Panc1 (cell line): Measurements from ENCODE around the gene PIEZO1. TPM values are rescaled to one million over a fixed set of nuclear protein-coding genes. Genes with fewer than 3 reads are reported as not detected.
"Not testable (repeated sequence)": the region's sequence is repeated elsewhere in the genome, so short reads cannot be mapped to it uniquely, and the experiment has no call there.

Experiments used
- ATAC-seq: fragments of 200-7000 bp; cut with Tn5 transposase; 2 replicates; pipeline ENCODE4 v1.9.1; 2020; ENCODE audit warnings: mild to moderate bottlenecking, moderate library complexity
- BruUV-seq: library from RNA; stranded (reverse); fragments of 400-500 nt; replicated peaks from 2 replicates; lab custom pipeline; 2021; lab: Mats Ljungman, UMichigan
- CTCF ChIA-PET: fragments of 300-600 bp; sonication (Branson Sonifier 250); formaldehyde crosslinking; loops from one replicate; lab custom pipeline; 2022; ENCODE audit warnings: antibody characterized with exemption; lab: Charles Lee
- POLR2A ChIA-PET: fragments of 300-600 bp; sonication (Branson Sonifier 250); formaldehyde crosslinking; loops from one replicate; lab custom pipeline; 2022; ENCODE audit warnings: antibody characterized with exemption; lab: Charles Lee
- DNase-seq: peaks from one replicate; pipeline ENCODE4 v3.0.0-alpha.2; 2010; ENCODE audit warnings: low read depth, low spot score
- H3K27ac ChIP-seq: 2 replicates; pipeline ENCODE4 v1.5.1; 2011; ENCODE audit warnings: mild to moderate bottlenecking, low read length, inconsistent platforms
- H3K27me3 ChIP-seq: fragments of 200-500 bp; sonication (Bioruptor generic); 2 replicates; pipeline ENCODE4 v1.6.0; 2014; ENCODE audit warnings: low read length, inconsistent platforms; ENCODE audit not compliant: control insufficient read depth, insufficient read depth
- H3K36me3 ChIP-seq: fragments of 200-500 bp; sonication (Bioruptor generic); 2 replicates; pipeline ENCODE4 v1.5.1; 2014; ENCODE audit warnings: inconsistent platforms, mild to moderate bottlenecking, low read length, moderate library complexity; ENCODE audit not compliant: control insufficient read depth, insufficient read depth
- H3K4me1 ChIP-seq: 2 replicates; pipeline ENCODE4 v1.5.1; 2011; ENCODE audit warnings: inconsistent platforms, mild to moderate bottlenecking, low read length, moderate library complexity; ENCODE audit not compliant: control insufficient read depth, insufficient read depth
- H3K4me3 ChIP-seq, 2 experiments: 2 replicates each; pipeline ENCODE4 v1.5.1; 2011 to 2012; ENCODE audit warnings: low read depth in 2 of 2, low read length in 2 of 2, mild to moderate bottlenecking in 2 of 2, inconsistent platforms in 1 of 2, moderate library complexity in 1 of 2
- H3K9me3 ChIP-seq: fragments of 200-500 bp; sonication (Bioruptor generic); 2 replicates; pipeline ENCODE4 v1.5.1; 2014; ENCODE audit warnings: low read depth, mild to moderate bottlenecking, inconsistent platforms, low read length, moderate library complexity; ENCODE audit not compliant: control insufficient read depth, insufficient read depth
- POLR2AphosphoS5 ChIP-seq: IDR thresholded peaks from 2 replicates; pipeline ENCODE4 v1.6.1; 2012; ENCODE audit warnings: mild to moderate bottlenecking, low read depth, low read length, moderate library complexity
- SIN3A ChIP-seq: IDR thresholded peaks from 2 replicates; pipeline ENCODE4 v1.6.1; 2012; ENCODE audit warnings: low read depth, mild to moderate bottlenecking, low read length, moderate library complexity, borderline replicate concordance; ENCODE audit not compliant: insufficient read depth
- TCF7L2 ChIP-seq: IDR thresholded peaks from 2 replicates; pipeline ENCODE4 v1.6.1; 2011; ENCODE audit warnings: mild to moderate bottlenecking, low read depth, low read length, inconsistent platforms
- in situ Hi-C: cut with HindIII; loops from 2 replicates; pipeline ENCODE4 v1.10.0; 2016; ENCODE audit warnings: low sequenced_read_pairs, low pct_unique_long_range_greater_than_20kb
- intact Hi-C: fragments of 100-400 bp; cut with micrococcal nuclease; formaldehyde crosslinking; loops from one replicate; pipeline ENCODE4 v1.10.0; 2022; ENCODE audit not compliant: unreplicated experiment
- total RNA-seq: library from RNA; stranded (reverse); gene quantifications from one replicate; pipeline ENCODE4 v1.2.1, GENCODE V29; 2021; ENCODE audit not compliant: unreplicated experiment
- TF ChIP-seq, protein P1 (sequence below), 2 experiments: IDR thresholded peaks; 2 replicates each; pipeline ENCODE4 v1.6.1; 2011 to 2012; ENCODE audit warnings: low read depth in 2 of 2, control low read depth in 1 of 2, low read length in 1 of 2, mild to moderate bottlenecking in 1 of 2, moderate library complexity in 1 of 2; ENCODE audit not compliant: insufficient read depth in 1 of 2
- TF ChIP-seq, protein P2 (sequence below): fragments of 450-650 bp; IDR thresholded peaks from 2 replicates; pipeline ENCODE4 v1.5.1; 2017; ENCODE audit warnings: mild to moderate bottlenecking

Gene PIEZO1
- total RNA-seq, 1 experiment from 2014 or later, result 175 TPM

DNA sequence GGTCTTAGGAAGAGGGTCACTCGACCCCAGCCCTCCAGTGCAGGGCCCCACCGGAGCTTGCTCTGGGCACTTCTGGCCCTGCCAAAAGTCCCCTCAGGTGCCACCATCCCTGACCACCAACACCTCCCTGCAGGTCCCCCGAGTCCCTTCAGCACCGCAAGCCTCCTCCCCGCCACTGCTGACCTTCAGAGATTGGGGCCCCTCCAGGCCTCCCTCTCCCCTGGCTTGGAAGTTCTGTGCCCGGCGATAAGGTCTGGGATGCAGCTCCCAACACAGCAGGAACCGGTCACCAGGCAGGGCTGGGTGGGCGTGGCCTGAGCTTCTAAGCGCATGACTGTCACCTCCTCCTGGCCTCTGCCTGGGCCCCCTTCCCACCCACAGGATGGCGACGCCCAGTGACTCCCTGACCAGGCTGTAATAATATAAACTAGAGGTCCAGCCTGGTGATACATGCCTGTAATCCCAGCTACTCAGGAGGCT lies 11.2 kb downstream of the PIEZO1 start:
- TF ChIP-seq POLR2AphosphoS5, result no peak
- TF ChIP-seq TCF7L2, result no peak
- TF ChIP-seq SIN3A, result 0 out of 2 replicates have a peak, but pooled peaks have one; percentile 19
- TF ChIP-seq, protein P1, sequence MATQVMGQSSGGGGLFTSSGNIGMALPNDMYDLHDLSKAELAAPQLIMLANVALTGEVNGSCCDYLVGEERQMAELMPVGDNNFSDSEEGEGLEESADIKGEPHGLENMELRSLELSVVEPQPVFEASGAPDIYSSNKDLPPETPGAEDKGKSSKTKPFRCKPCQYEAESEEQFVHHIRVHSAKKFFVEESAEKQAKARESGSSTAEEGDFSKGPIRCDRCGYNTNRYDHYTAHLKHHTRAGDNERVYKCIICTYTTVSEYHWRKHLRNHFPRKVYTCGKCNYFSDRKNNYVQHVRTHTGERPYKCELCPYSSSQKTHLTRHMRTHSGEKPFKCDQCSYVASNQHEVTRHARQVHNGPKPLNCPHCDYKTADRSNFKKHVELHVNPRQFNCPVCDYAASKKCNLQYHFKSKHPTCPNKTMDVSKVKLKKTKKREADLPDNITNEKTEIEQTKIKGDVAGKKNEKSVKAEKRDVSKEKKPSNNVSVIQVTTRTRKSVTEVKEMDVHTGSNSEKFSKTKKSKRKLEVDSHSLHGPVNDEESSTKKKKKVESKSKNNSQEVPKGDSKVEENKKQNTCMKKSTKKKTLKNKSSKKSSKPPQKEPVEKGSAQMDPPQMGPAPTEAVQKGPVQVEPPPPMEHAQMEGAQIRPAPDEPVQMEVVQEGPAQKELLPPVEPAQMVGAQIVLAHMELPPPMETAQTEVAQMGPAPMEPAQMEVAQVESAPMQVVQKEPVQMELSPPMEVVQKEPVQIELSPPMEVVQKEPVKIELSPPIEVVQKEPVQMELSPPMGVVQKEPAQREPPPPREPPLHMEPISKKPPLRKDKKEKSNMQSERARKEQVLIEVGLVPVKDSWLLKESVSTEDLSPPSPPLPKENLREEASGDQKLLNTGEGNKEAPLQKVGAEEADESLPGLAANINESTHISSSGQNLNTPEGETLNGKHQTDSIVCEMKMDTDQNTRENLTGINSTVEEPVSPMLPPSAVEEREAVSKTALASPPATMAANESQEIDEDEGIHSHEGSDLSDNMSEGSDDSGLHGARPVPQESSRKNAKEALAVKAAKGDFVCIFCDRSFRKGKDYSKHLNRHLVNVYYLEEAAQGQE (IDR thresholded peaks at IDR 0.05; ENCODE audit: insufficient read depth in 1 of 2, low read depth in 2 of 2, low read length in 1 of 2), result no peak
- TF ChIP-seq, protein P2, sequence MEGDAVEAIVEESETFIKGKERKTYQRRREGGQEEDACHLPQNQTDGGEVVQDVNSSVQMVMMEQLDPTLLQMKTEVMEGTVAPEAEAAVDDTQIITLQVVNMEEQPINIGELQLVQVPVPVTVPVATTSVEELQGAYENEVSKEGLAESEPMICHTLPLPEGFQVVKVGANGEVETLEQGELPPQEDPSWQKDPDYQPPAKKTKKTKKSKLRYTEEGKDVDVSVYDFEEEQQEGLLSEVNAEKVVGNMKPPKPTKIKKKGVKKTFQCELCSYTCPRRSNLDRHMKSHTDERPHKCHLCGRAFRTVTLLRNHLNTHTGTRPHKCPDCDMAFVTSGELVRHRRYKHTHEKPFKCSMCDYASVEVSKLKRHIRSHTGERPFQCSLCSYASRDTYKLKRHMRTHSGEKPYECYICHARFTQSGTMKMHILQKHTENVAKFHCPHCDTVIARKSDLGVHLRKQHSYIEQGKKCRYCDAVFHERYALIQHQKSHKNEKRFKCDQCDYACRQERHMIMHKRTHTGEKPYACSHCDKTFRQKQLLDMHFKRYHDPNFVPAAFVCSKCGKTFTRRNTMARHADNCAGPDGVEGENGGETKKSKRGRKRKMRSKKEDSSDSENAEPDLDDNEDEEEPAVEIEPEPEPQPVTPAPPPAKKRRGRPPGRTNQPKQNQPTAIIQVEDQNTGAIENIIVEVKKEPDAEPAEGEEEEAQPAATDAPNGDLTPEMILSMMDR, result no peak
- no TSS peak for BruUV-seq
- H3K27me3 ChIP-seq, result no peaks in the 10 kb centered on the region
- peak overlapping the region; percentile 68; the same call in 1 of the 2 replicates for H3K27ac ChIP-seq
- no peaks in the 10 kb centered on the region for H3K9me3 ChIP-seq
- POLR2A ChIA-PET, result no interaction called here
- no peak overlapping the region; a peak in 1 of 4 replicates for H3K4me3 ChIP-seq
- in situ Hi-C loops (no loop called here), intact Hi-C loops (no loop called here)
- CTCF ChIA-PET, result interaction anchor here (0.7 to 1.4 kb wide), 3 partner anchors 11 to 36 kb away, joined by 3 to 8 read pairs (median 4); no protein-coding TSS in a partner anchor
- H3K4me1 ChIP-seq, result peaks cover 70% of the 10 kb centered on the region
- DNase-seq (no peak), ATAC-seq (peak; percentile 44)
- H3K36me3 ChIP-seq, result no peaks in the 10 kb centered on the region

DNA sequence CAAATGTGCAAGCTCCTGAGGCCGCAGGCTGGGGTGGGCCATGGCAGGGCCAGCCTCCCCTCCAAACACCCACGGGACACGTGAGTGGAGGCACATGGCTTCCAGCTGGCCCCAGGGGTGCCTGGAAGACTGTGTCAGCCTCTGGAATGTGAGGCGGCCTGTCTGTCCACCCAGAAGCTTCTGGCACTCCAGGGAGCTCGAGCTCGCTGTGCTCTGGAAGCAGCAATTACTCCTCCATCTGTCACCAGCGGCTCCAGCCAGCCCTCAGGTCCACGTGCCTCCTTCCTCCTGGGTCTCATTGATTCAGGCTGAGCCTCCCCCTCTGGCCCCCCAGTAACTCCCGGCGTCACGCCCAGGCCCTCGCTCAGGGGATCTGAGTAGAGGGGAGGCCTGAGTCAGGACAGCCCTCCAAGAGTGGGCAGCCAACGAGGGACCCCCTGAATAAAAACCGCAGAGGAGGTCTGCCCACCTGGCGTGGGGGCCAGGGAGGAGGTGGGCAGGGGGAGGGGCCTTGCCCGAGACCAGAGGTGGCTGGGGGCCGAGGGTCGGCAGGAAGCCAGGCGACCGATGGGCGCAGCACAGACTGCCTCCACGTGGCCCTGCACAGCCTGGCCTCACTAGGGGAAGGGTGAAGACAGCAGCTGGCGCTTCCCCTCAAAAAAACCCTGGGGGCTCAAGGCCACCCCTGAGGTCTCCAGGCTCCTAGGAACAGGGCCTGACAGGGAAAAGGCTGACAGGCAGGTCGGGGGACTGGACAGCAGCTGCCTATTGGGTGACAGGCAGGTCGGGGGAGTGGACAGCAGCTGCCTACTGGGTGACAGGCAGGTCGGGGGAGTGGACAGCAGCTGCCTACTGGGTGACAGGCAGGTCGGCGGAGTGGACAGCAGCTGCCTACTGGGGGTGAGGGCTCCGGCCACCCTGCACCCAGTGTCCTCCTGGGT lies 11.9 kb downstream of the PIEZO1 start:
- Histone ChIP-seq H3K36me3 (no peaks in the 10 kb centered on the region), H3K9me3 (no peaks in the 10 kb centered on the region), H3K4me3 (no peak overlapping the region; a peak in 1 of 4 replicates), H3K27ac (peak overlapping the region; percentile 74), H3K4me1 (peaks cover 74% of the 10 kb centered on the region), H3K27me3 (no peaks in the 10 kb centered on the region)
- CTCF ChIA-PET, result interaction anchor here (0.6 to 1.4 kb wide), 3 partner anchors 11 to 36 kb away, joined by 3 to 8 read pairs (median 4); no protein-coding TSS in a partner anchor
- TF ChIP-seq TCF7L2, result no peak
- TF ChIP-seq, protein P1 (IDR thresholded peaks at IDR 0.05; ENCODE audit: insufficient read depth in 1 of 2, low read depth in 2 of 2, low read length in 1 of 2), result no peak
- 0 out of 2 replicates have a peak, but pooled peaks have one; percentile 27 for TF ChIP-seq SIN3A
- no peak for TF ChIP-seq POLR2AphosphoS5
- TF ChIP-seq, protein P2, result no peak
- in situ Hi-C loops, result no loop called here
- POLR2A ChIA-PET, result no interaction called here
- DNase-seq, result no peak
- peak; percentile 30 for ATAC-seq
- intact Hi-C loops, result no loop called here
- BruUV-seq, result no TSS peak

DNA sequence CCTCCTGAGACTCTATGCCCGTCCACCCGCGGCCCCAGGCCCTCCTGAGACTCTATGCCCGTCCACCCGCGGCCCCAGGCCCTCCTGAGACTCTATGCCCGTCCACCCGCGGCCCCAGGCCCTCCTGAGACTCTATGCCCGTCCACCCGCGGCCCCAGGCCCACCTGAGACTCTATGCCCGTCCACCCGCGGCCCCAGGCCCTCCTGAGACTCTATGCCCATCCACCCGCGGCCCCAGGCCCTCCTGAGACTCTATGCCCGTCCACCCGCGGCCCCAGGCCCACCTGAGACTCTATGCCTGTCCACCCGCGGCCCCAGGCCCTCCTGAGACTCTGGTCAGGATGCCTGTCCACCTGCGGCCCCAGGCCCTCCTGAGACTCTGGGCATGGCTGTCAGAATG lies 13.2 kb downstream of the PIEZO1 start:
- H3K4me3 ChIP-seq, CTCF ChIA-PET, H3K36me3 ChIP-seq, POLR2A ChIA-PET, ATAC-seq, DNase-seq, intact Hi-C loops, in situ Hi-C loops, BruUV-seq, H3K9me3 ChIP-seq, H3K27me3 ChIP-seq: not testable (repeated sequence)
- Histone ChIP-seq H3K27ac (peak overlapping the region; percentile 2; the same call in 1 of the 2 replicates), H3K4me1 (peaks cover 78% of the 10 kb centered on the region)
